GM12878 (cell line): ENCODE results near the gene PIF1. TPM values are rescaled to one million over a fixed set of nuclear protein-coding genes. Genes with fewer than 3 reads are reported as not detected.

Source experiments
- ATAC-seq: fragments of 200-7000 bp; cut with Tn5 transposase; 3 replicates; pipeline ENCODE4 v1.9.1; 2020; ENCODE audit warnings: mild to moderate bottlenecking, moderate library complexity
- BruUV-seq: library from RNA; stranded (reverse); fragments of 400-500 nt; replicated peaks from 2 replicates; lab custom pipeline; 2021; lab: Mats Ljungman, UMichigan
- CTCF ChIA-PET: fragments of 300-600 bp; sonication (Branson Sonifier 250); formaldehyde crosslinking; extraction: SDS; loops from one replicate; lab custom pipeline; 2021; ENCODE audit warnings: inconsistent platforms; lab: Yijun Ruan, JAX
- POLR2A ChIA-PET: fragments of 350-600 bp; formaldehyde crosslinking; extraction: SDS; loops from one replicate; lab custom pipeline; 2021; ENCODE audit warnings: inconsistent platforms; lab: Charles Lee
- RAD21 ChIA-PET: fragments of 300-600 bp; sonication (Branson Sonifier 250); formaldehyde crosslinking; loops from one replicate; lab custom pipeline; 2023; ENCODE audit warnings: antibody characterized with exemption; ENCODE audit not compliant: unreplicated experiment; lab: Charles Lee
- SMC1A ChIA-PET: fragments of 300-600 bp; sonication (Branson Sonifier 250); formaldehyde crosslinking; loops from one replicate; lab custom pipeline; 2023; ENCODE audit not compliant: unreplicated experiment, uncharacterized antibody; lab: Charles Lee
- DNase-seq: peaks from one replicate; pipeline ENCODE4 v3.0.0-alpha.2; 2011; ENCODE audit warnings: low read depth, low spot score
- FAIRE-seq: peaks from 3 replicates; lab custom pipeline; 2011; peaks lifted over from hg19 to GRCh38; lab: Jason Lieb, UNC
- H2AFZ ChIP-seq: 2 replicates; pipeline ENCODE4 v1.6.0; 2011; ENCODE audit warnings: low read depth, low read length, control low read depth; ENCODE audit not compliant: control insufficient read depth
- H3K27ac ChIP-seq: 2 replicates; pipeline ENCODE4 v1.5.1; 2011; ENCODE audit warnings: control low read depth; ENCODE audit not compliant: control insufficient read depth, insufficient read depth
- H3K27me3 ChIP-seq, 2 experiments: replicated peaks in 1 of 2; 2 replicates each; pipeline versions ENCODE4 v1.6.0 to v1.6.1; 2011; ENCODE audit warnings: low read length in 1 of 2; ENCODE audit not compliant: control insufficient read depth in 2 of 2, insufficient read depth in 2 of 2
- H3K36me3 ChIP-seq, 2 experiments: 2 replicates each; pipeline ENCODE4 v1.5.1; 2011; ENCODE audit warnings: low read length in 1 of 2; ENCODE audit not compliant: control insufficient read depth in 2 of 2, insufficient read depth in 2 of 2
- H3K4me1 ChIP-seq: 2 replicates; pipeline ENCODE4 v1.6.1; 2011; ENCODE audit warnings: mild to moderate bottlenecking, low read length, moderate library complexity, mixed read lengths; ENCODE audit not compliant: control insufficient read depth, insufficient read depth
- H3K4me2 ChIP-seq: 2 replicates; pipeline ENCODE4 v1.6.0; 2011; ENCODE audit warnings: control low read depth; ENCODE audit not compliant: control insufficient read depth, insufficient read depth
- H3K4me3 ChIP-seq: fragments of 200-600 bp; sonication (generic); 2 replicates; pipeline ENCODE4 v1.5.1; 2016
- H3K79me2 ChIP-seq: 2 replicates; pipeline ENCODE4 v1.6.0; 2011; ENCODE audit warnings: low read length; ENCODE audit not compliant: control insufficient read depth, insufficient read depth
- H3K9ac ChIP-seq: 2 replicates; pipeline ENCODE4 v1.8.0; 2011; ENCODE audit warnings: low read length, control low read depth, mixed read lengths; ENCODE audit not compliant: control insufficient read depth, insufficient read depth
- H3K9me3 ChIP-seq: replicated peaks from 3 replicates; pipeline ENCODE4 v1.5.1; 2011; ENCODE audit warnings: mild to moderate bottlenecking, low read length; ENCODE audit not compliant: control insufficient read depth, insufficient read depth
- H4K20me1 ChIP-seq: 2 replicates; pipeline ENCODE4 v1.6.0; 2011; ENCODE audit not compliant: control insufficient read depth, insufficient read depth
- ASH2L ChIP-seq: fragments of 300-600, 200-600 bp; sonication (generic); IDR thresholded peaks from 2 replicates; pipeline ENCODE4 v1.6.1; 2017; ENCODE audit warnings: low read depth, mild to moderate bottlenecking, borderline replicate concordance
- FOXM1 ChIP-seq: IDR thresholded peaks from 2 replicates; pipeline ENCODE4 v1.6.1; 2012; ENCODE audit warnings: low read depth, mild to moderate bottlenecking, inconsistent platforms, low read length, moderate library complexity
- GATAD2B ChIP-seq: fragments of 450-650 bp; conservative IDR thresholded peaks from 2 replicates; pipeline ENCODE4 v1.6.1; 2017; ENCODE audit warnings: low read depth, mild to moderate bottlenecking, moderate library complexity
- JUND ChIP-seq: IDR thresholded peaks from 2 replicates; pipeline ENCODE4 v1.6.1; 2012; ENCODE audit warnings: low read depth, mild to moderate bottlenecking, low read length, improper control_type of control experiment, moderate library complexity
- NR2C2 ChIP-seq: IDR thresholded peaks from 2 replicates; pipeline ENCODE4 v1.6.1; 2011; ENCODE audit warnings: borderline replicate concordance, low read depth; ENCODE audit not compliant: control insufficient read depth, insufficient read length
- PAX8 ChIP-seq: fragments of 450-650 bp; IDR thresholded peaks from 2 replicates; pipeline ENCODE4 v1.6.1; 2017; ENCODE audit warnings: mild to moderate bottlenecking, moderate library complexity
- POLR2A ChIP-seq: IDR thresholded peaks from 2 replicates; pipeline ENCODE4 v1.6.1; 2011; ENCODE audit warnings: low read depth, mild to moderate bottlenecking, low read length
- RAD51 ChIP-seq: fragments of 450-650 bp; IDR thresholded peaks from 2 replicates; pipeline ENCODE4 v1.6.1; 2016; ENCODE audit warnings: moderate library complexity, mild to moderate bottlenecking, inconsistent platforms
- SMC3 ChIP-seq: IDR thresholded peaks from 2 replicates; pipeline ENCODE4 v1.6.1; 2011; ENCODE audit warnings: low read length, improper control_type of control experiment, borderline replicate concordance
- ZZZ3 ChIP-seq: IDR thresholded peaks from 2 replicates; pipeline ENCODE4 v1.6.1; 2011; ENCODE audit warnings: low read depth; ENCODE audit not compliant: control insufficient read depth, insufficient read length
- WGBS: methylation state at CpG from one replicate; pipeline ENCODE4 v1.1.6; 2016; ENCODE audit warnings: low lambda C conversion rate; ENCODE audit not compliant: insufficient replicate concordance, insufficient coverage; ENCODE audit errors: missing lambda C conversion rate; 5-methylcytosine and 5-hydroxymethylcytosine counted together
- in situ Hi-C: fragments of 300-500 bp; cut with MboI; formaldehyde crosslinking; loops from 9 replicates; pipeline ENCODE4 v1.14.3; 2018; ENCODE audit warnings: mixed read lengths
- intact Hi-C: fragments of 100-400 bp; cut with micrococcal nuclease; formaldehyde crosslinking; loops from one replicate; pipeline ENCODE4 v1.14.2; 2022; ENCODE audit not compliant: unreplicated experiment
- polyA plus RNA-seq, 11 experiments: library from polyadenylated mRNA; depleted of rRNA in 4 of 11; unstranded in 6 of 11; stranded (reverse) in 5 of 11; fragments of >200 nt; fragmentation: Nextera tagmentation in 4 of 11; fragmentation: Illumina TruSeq in 1 of 11; extraction: Ambion mirVana in 4 of 11; extraction: Trizol in 1 of 11; gene quantifications; 1 replicate in 1 of 11; 2 replicates in 10 of 11; pipeline versions ENCODE4 v1.2.1 to v1.2.3, GENCODE V29; 2011 to 2016; ENCODE audit warnings: inconsistent platforms in 2 of 11, missing spikeins in 2 of 11, low read depth in 1 of 11
- total RNA-seq, 4 experiments: library from RNA; depleted of rRNA in 3 of 4; stranded (reverse); fragments of >200 nt in 3 of 4; fragmentation: Illumina TruSeq in 1 of 4; extraction: Trizol in 1 of 4; gene quantifications; 2 replicates each; pipeline versions ENCODE4 v1.2.1 to v1.2.3, GENCODE V29; 2013 to 2021
- TF ChIP-seq, protein P1 (sequence below): fragments of 450-650 bp; IDR thresholded peaks from 2 replicates; pipeline ENCODE4 v1.6.1; 2017; ENCODE audit warnings: low read depth, mild to moderate bottlenecking, moderate library complexity
- TF ChIP-seq, protein P2 (sequence below): IDR thresholded peaks from 2 replicates; pipeline ENCODE4 v1.6.1; 2012; ENCODE audit warnings: low read length, inconsistent platforms

Gene PIF1
- total and polyA plus RNA-seq, 10 of the 15 experiments (the other 5 are each of a cell fraction or from before 2014, with no cell fraction given), result 3.7 to 68.9 (median 31.1) TPM

DNA sequence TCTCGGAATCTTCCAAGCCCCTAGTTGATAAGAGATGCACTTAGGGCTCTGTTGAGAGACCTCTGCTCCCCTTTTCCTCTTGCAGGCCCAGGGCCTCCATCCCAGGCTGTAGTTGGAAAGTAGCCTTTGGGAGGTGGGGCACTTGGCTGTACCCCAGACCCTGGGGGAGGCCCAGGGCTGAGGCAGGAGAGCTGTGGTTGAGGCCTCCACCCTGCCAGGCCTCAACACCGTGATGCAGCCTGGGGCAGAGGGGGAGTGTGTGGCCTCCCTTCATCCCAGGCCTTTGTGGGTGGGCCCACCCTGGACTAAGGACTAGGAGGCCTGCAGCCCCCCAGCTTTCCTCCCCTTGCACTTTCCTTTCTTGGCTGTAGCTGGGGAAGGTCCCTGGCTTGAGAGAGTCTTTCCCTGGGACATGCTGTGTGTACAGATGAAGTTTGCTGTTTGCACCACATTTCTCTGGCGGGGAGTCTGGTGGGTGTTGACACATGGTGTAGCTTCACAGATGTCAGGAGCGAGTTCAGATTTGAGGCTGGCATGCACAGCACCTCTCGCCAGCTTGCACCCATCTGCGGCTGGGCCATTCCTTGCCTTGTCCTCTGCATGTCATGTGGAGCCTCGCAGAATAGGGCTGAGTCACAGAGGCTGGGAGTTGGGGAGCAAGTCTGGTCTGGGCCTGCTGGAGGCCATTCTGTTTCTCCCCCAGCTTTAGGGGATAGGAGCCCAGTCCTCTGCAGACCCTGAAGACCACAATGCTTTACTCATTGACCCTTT, 29.9 kb upstream of the PIF1 start:
- H3K27ac ChIP-seq, result no peak overlapping the region
- in situ Hi-C loops (no loop called here), intact Hi-C loops (no loop called here)
- BruUV-seq, result no TSS peak
- no peak overlapping the region for H3K4me3 ChIP-seq
- no peak for TF ChIP-seq SMC3
- no peak for TF ChIP-seq JUND
- TF ChIP-seq POLR2A, result no peak
- no peak for TF ChIP-seq FOXM1
- no peak for TF ChIP-seq PAX8
- FAIRE-seq (no peak), DNase-seq (no peak), ATAC-seq (no peak)
- no peaks in the 10 kb centered on the region for H3K27me3 ChIP-seq
- H2AFZ ChIP-seq, result no peak overlapping the region
- ChIA-PET POLR2A (interaction anchor here (1.0 to 1.5 kb wide), 3 partner anchors 22 to 39 kb away, joined by 3 to 6 read pairs (median 4); no protein-coding TSS in a partner anchor), RAD21 (interaction anchor here (0.8 to 1.4 kb wide), 2 partner anchors 28 to 51 kb away, joined by 3 to 5 read pairs; no protein-coding TSS in a partner anchor), CTCF (interaction anchor here (0.6 to 2.4 kb wide), 4 partner anchors 11 to 46 kb away, joined by 3 to 11 read pairs (median 3); no protein-coding TSS in a partner anchor), SMC1A (interaction anchor here (0.8 to 2.1 kb wide), 4 partner anchors 9 to 39 kb away, joined by 3 to 5 read pairs (median 4); no protein-coding TSS in a partner anchor)
- H3K9ac ChIP-seq, result no peak overlapping the region
- peaks cover 17% of the 10 kb centered on the region for H3K79me2 ChIP-seq
- peaks cover 38 to 43% of the 10 kb centered on the region in 2 experiments for H3K36me3 ChIP-seq
- 91% methylated on average over 7 of the region's 7 CpGs for WGBS
- peaks cover 3% of the 10 kb centered on the region for H4K20me1 ChIP-seq
- H3K4me2 ChIP-seq, result no peak overlapping the region
- no peaks in the 10 kb centered on the region for H3K9me3 ChIP-seq
- no peaks in the 10 kb centered on the region for H3K4me1 ChIP-seq

GRCh38 chr15:64854526-64854925, 29.1 kb upstream of the PIF1 start:
- H3K27me3 ChIP-seq, result no peaks in the 10 kb centered on the region
- H4K20me1 ChIP-seq, result peaks cover 2% of the 10 kb centered on the region
- H2AFZ ChIP-seq, result no peak overlapping the region
- ATAC-seq (no peak), DNase-seq (no peak), FAIRE-seq (no peak)
- H3K36me3 ChIP-seq, result peaks cover 33 to 35% of the 10 kb centered on the region in 2 experiments
- WGBS, result 100% methylated on average over 3 of the region's 3 CpGs
- in situ Hi-C loops (no loop called here), intact Hi-C loops (no loop called here)
- BruUV-seq, result no TSS peak
- ChIA-PET RAD21 (no interaction called here), POLR2A (no interaction called here), SMC1A (interaction anchor here (0.8 to 2.1 kb wide), 3 partner anchors 8 to 40 kb away, joined by 3 to 5 read pairs (median 3); no protein-coding TSS in a partner anchor), CTCF (interaction anchor here (1.3 kb wide), 1 partner anchor 12 kb away, joined by 3 read pairs; no protein-coding TSS in a partner anchor)
- H3K9ac ChIP-seq, result no peak overlapping the region
- H3K4me2 ChIP-seq, result no peak overlapping the region
- no peak overlapping the region for H3K4me3 ChIP-seq
- H3K79me2 ChIP-seq, result peaks cover 17% of the 10 kb centered on the region
- no peak overlapping the region for H3K27ac ChIP-seq
- H3K4me1 ChIP-seq, result no peaks in the 10 kb centered on the region
- H3K9me3 ChIP-seq, result no peaks in the 10 kb centered on the region
- TF ChIP-seq, protein P1, sequence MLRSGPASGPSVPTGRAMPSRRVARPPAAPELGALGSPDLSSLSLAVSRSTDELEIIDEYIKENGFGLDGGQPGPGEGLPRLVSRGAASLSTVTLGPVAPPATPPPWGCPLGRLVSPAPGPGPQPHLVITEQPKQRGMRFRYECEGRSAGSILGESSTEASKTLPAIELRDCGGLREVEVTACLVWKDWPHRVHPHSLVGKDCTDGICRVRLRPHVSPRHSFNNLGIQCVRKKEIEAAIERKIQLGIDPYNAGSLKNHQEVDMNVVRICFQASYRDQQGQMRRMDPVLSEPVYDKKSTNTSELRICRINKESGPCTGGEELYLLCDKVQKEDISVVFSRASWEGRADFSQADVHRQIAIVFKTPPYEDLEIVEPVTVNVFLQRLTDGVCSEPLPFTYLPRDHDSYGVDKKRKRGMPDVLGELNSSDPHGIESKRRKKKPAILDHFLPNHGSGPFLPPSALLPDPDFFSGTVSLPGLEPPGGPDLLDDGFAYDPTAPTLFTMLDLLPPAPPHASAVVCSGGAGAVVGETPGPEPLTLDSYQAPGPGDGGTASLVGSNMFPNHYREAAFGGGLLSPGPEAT, result no peak
- no peak for TF ChIP-seq ASH2L
- no peak for TF ChIP-seq GATAD2B
- no peak for TF ChIP-seq NR2C2
- no peak for TF ChIP-seq RAD51
- TF ChIP-seq ZZZ3, result no peak
- TF ChIP-seq, protein P2, sequence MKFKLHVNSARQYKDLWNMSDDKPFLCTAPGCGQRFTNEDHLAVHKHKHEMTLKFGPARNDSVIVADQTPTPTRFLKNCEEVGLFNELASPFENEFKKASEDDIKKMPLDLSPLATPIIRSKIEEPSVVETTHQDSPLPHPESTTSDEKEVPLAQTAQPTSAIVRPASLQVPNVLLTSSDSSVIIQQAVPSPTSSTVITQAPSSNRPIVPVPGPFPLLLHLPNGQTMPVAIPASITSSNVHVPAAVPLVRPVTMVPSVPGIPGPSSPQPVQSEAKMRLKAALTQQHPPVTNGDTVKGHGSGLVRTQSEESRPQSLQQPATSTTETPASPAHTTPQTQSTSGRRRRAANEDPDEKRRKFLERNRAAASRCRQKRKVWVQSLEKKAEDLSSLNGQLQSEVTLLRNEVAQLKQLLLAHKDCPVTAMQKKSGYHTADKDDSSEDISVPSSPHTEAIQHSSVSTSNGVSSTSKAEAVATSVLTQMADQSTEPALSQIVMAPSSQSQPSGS, result no peak
- TF ChIP-seq JUND, result no peak
